Suprapubic skin (tissue), 4 donors: Measurements from ENCODE around the gene CLEC16A. TPM values are rescaled to one million over a fixed set of nuclear protein-coding genes. Genes with fewer than 3 reads are reported as not detected.

Experiments used
- DNase-seq, 2 donors: peaks; one replicate each; pipeline ENCODE4 v3.0.0-alpha.2; 2019; ENCODE audit warnings: low spot score in 2 of 2
- H3K27ac ChIP-seq: fragments of 200-600 bp; sonication (generic); one replicate; pipeline ENCODE4 v1.5.1; 2019
- H3K27me3 ChIP-seq: fragments of 200-600 bp; sonication (generic); one replicate; pipeline ENCODE4 v1.5.1; 2019
- H3K36me3 ChIP-seq: fragments of 200-600 bp; sonication (generic); one replicate; pipeline ENCODE4 v1.5.1; 2019
- H3K4me1 ChIP-seq: fragments of 200-600 bp; sonication (generic); one replicate; pipeline ENCODE4 v1.5.1; 2019
- H3K4me3 ChIP-seq: fragments of 200-600 bp; sonication (generic); one replicate; pipeline ENCODE4 v1.5.1; 2019; ENCODE audit warnings: mild to moderate bottlenecking
- H3K9me3 ChIP-seq: fragments of 200-600 bp; sonication (generic); one replicate; pipeline ENCODE4 v1.5.1; 2019
- EP300 ChIP-seq: sonication (generic); formaldehyde crosslinking; IDR thresholded peaks from one replicate; pipeline ENCODE4 v1.6.1; 2017; ENCODE audit warnings: antibody characterized with exemption
- POLR2A ChIP-seq, 2 donors: fragments of 450-650 bp; IDR thresholded peaks; one replicate each; pipeline ENCODE4 v1.6.1; 2017; ENCODE audit warnings: antibody characterized with exemption in 2 of 2, mild to moderate bottlenecking in 2 of 2, moderate library complexity in 2 of 2
- POLR2AphosphoS5 ChIP-seq, 3 donors: sonication (generic); formaldehyde crosslinking; IDR thresholded peaks; one replicate each; pipeline ENCODE4 v1.6.1; 2017; ENCODE audit warnings: antibody characterized with exemption in 3 of 3
- WGBS: methylation state at CpG from one replicate; pipeline ENCODE4 v1.1.5; 2018; 5-methylcytosine and 5-hydroxymethylcytosine counted together
- total RNA-seq, 4 donors: library from RNA; depleted of rRNA; stranded (reverse); fragments of >200 nt; gene quantifications; one replicate each; pipeline ENCODE4 v1.1.0, GENCODE V29; 2016
- TF ChIP-seq, protein P1 (sequence below), 2 donors: fragments of 200-600 bp in 1 of 2; fragments of 450-650 bp in 1 of 2; sonication (generic) in 1 of 2; IDR thresholded peaks; one replicate each; pipeline ENCODE4 v1.5.1; 2016 to 2019; ENCODE audit warnings: antibody characterized with exemption in 2 of 2, mild to moderate bottlenecking in 1 of 2, moderate library complexity in 1 of 2

Gene CLEC16A
- total RNA-seq, 4 donors from 2014 or later, result 37.2 to 62.3 (median 39.0) TPM

- Histone ChIP-seq H3K27ac (no peak overlapping the region), H3K36me3 (peaks cover 8% of the 10 kb centered on the region), H3K4me1 (peaks cover 13% of the 10 kb centered on the region), H3K4me3 (no peak overlapping the region), H3K27me3 (no peaks in the 10 kb centered on the region), H3K9me3 (no peaks in the 10 kb centered on the region)
- DNase-seq, result no peak
- 95% methylated on average over 6 of the region's 6 CpGs for WGBS
- TF ChIP-seq, protein P1, sequence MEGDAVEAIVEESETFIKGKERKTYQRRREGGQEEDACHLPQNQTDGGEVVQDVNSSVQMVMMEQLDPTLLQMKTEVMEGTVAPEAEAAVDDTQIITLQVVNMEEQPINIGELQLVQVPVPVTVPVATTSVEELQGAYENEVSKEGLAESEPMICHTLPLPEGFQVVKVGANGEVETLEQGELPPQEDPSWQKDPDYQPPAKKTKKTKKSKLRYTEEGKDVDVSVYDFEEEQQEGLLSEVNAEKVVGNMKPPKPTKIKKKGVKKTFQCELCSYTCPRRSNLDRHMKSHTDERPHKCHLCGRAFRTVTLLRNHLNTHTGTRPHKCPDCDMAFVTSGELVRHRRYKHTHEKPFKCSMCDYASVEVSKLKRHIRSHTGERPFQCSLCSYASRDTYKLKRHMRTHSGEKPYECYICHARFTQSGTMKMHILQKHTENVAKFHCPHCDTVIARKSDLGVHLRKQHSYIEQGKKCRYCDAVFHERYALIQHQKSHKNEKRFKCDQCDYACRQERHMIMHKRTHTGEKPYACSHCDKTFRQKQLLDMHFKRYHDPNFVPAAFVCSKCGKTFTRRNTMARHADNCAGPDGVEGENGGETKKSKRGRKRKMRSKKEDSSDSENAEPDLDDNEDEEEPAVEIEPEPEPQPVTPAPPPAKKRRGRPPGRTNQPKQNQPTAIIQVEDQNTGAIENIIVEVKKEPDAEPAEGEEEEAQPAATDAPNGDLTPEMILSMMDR (IDR thresholded peaks at IDR 0.05), result no peak
- TF ChIP-seq POLR2AphosphoS5 (IDR thresholded peaks at IDR 0.05) (no peak), POLR2A (IDR thresholded peaks at IDR 0.05) (no peak), EP300 (no peak)
These were observed 44.5 kb downstream of the CLEC16A start for GRCh38 chr16:10988879-10989278.

DNA sequence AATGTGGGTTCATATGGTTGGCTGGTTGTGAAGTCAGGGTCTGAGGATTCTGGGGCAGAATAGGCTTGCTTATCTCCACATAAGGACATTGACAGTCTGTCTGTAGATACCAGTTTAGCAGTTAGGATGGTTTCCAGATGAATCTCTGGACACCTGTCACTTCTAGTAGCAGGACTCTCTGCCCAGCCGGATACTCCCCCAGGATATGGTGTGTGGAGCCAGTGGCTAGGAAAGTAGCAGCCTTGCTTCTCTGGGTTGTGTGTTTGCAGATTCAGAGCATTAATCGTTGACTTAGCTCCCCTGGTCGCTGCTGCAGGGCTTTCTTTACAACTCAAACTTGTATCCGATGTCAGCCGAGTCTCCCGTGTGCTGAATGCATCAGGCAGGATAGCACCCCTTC is 45.2 kb downstream of the CLEC16A start:
- Histone ChIP-seq H3K27me3 (no peaks in the 10 kb centered on the region), H3K27ac (no peak overlapping the region), H3K4me3 (no peak overlapping the region), H3K4me1 (peaks cover 13% of the 10 kb centered on the region), H3K9me3 (no peaks in the 10 kb centered on the region), H3K36me3 (peaks cover 11% of the 10 kb centered on the region)
- no peak for TF ChIP-seq POLR2A (IDR thresholded peaks at IDR 0.05)
- TF ChIP-seq, protein P1 (IDR thresholded peaks at IDR 0.05), result no peak
- TF ChIP-seq EP300, result no peak
- no peak for TF ChIP-seq POLR2AphosphoS5 (IDR thresholded peaks at IDR 0.05)
- no peak for DNase-seq
- WGBS, result 88% methylated on average over 6 of the region's 6 CpGs

GRCh38 chr16:10990378-10990777 is 46.0 kb downstream of the CLEC16A start:
- Histone ChIP-seq H3K27me3 (no peaks in the 10 kb centered on the region), H3K27ac (no peak overlapping the region), H3K36me3 (peaks cover 17% of the 10 kb centered on the region), H3K4me3 (no peak overlapping the region), H3K4me1 (peaks cover 13% of the 10 kb centered on the region), H3K9me3 (no peaks in the 10 kb centered on the region)
- TF ChIP-seq, protein P1 (IDR thresholded peaks at IDR 0.05), result no peak
- TF ChIP-seq POLR2A (IDR thresholded peaks at IDR 0.05) (no peak), EP300 (no peak), POLR2AphosphoS5 (IDR thresholded peaks at IDR 0.05) (no peak)
- 91% methylated on average over 5 of the region's 5 CpGs for WGBS
- DNase-seq, result no peak

DNA sequence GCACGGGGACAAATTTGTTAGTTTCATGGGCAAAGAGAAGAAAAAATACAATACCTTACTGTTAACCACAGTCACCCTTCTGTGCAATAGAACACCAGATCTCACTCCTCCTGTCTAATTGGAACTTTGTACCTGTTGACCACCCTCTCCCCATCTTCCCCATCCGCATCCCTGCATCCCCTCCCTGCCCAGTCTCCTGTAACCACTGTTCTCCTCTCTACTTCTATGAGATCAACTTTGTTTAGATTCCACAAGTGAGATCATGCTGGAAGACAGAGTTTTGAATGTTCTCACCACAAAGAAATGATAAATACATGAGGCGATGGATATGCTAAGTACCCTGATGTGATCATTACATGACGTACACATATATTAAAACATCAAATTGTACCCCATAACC is 47.7 kb downstream of the CLEC16A start:
- Histone ChIP-seq H3K4me1 (peaks cover 13% of the 10 kb centered on the region), H3K36me3 (peaks cover 21% of the 10 kb centered on the region), H3K27me3 (no peaks in the 10 kb centered on the region), H3K9me3 (no peaks in the 10 kb centered on the region), H3K27ac (no peak overlapping the region), H3K4me3 (no peak overlapping the region)
- DNase-seq, result no peak
- TF ChIP-seq POLR2AphosphoS5 (IDR thresholded peaks at IDR 0.05), result no peak
- no peak for TF ChIP-seq POLR2A (IDR thresholded peaks at IDR 0.05)
- TF ChIP-seq, protein P1 (IDR thresholded peaks at IDR 0.05), result no peak
- WGBS, result 84% methylated on average over 4 of the region's 4 CpGs

DNA sequence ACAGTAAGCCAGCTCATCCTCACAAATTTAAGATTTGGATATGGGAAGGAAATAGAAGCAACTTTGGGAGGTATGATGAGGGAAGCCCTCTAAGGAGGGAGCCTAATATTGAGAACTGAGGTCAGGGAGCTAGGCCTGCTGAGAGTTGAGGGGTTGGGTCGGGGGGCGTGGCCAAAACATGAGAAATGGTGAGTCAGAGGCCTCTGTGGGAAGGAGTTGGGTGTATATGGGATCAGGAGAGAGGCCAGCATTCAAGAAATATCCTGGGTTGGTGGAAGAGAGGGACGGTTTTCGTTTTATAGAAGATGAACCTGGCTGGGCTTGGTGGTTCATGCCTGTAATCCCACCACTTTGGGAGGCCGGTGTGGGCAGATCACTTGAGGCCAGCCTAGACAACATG is 48.4 kb downstream of the CLEC16A start:
- Histone ChIP-seq H3K36me3 (peaks cover 16% of the 10 kb centered on the region), H3K4me1 (peaks cover 13% of the 10 kb centered on the region), H3K9me3 (no peaks in the 10 kb centered on the region), H3K4me3 (no peak overlapping the region), H3K27ac (no peak overlapping the region), H3K27me3 (no peaks in the 10 kb centered on the region)
- TF ChIP-seq POLR2A (IDR thresholded peaks at IDR 0.05), result no peak
- no peak for TF ChIP-seq EP300
- TF ChIP-seq POLR2AphosphoS5 (IDR thresholded peaks at IDR 0.05), result no peak
- TF ChIP-seq, protein P1 (IDR thresholded peaks at IDR 0.05), result no peak
- 51% methylated on average over 5 of the region's 5 CpGs for WGBS
- no peak for DNase-seq
